Activated naive CD8-positive, alpha-beta T cell treated with anti-CD3 and anti-CD28 coated beads, Interleukin-2, amount 10 ng/mL, durations not matched to agents 7 days and 5 days (primary cell): ENCODE results near the gene ATG10. TPM values are rescaled to one million over a fixed set of nuclear protein-coding genes. Genes with fewer than 3 reads are reported as not detected.

Experiments used
- ATAC-seq: fragments of 150-1000 bp; cut with Tn5 transposase; one replicate; pipeline ENCODE4 v1.10.0; 2021; ENCODE audit warnings: low read depth, moderate library complexity
- POLR2A ChIA-PET: fragments of 350-600 bp; sonication (Branson Sonifier 250); formaldehyde crosslinking; loops from one replicate; lab custom pipeline; 2021; ENCODE audit warnings: antibody characterized with exemption; lab: Charles Lee
- DNase-seq: peaks from one replicate; pipeline ENCODE4 v3.0.0; 2021
- H3K27ac Mint-ChIP-seq: one replicate; pipeline ENCODE4 v1.8.0; 2022; ENCODE audit warnings: mild to moderate bottlenecking, mixed read lengths
- H3K27me3 Mint-ChIP-seq: one replicate; pipeline ENCODE4 v1.8.0; 2022; ENCODE audit warnings: mild to moderate bottlenecking, moderate library complexity, mixed read lengths
- H3K36me3 Mint-ChIP-seq: one replicate; pipeline ENCODE4 v1.8.0; 2021; ENCODE audit warnings: mild to moderate bottlenecking, mixed read lengths
- H3K4me1 Mint-ChIP-seq: one replicate; pipeline ENCODE4 v1.8.0; 2021; ENCODE audit warnings: mixed read lengths
- H3K4me3 Mint-ChIP-seq: one replicate; pipeline ENCODE4 v1.8.0; 2022; ENCODE audit warnings: mild to moderate bottlenecking, moderate library complexity, mixed read lengths
- H3K9me3 Mint-ChIP-seq: one replicate; pipeline ENCODE4 v1.8.0; 2021; ENCODE audit warnings: mixed read lengths
- total RNA-seq, 2 experiments: library from RNA; stranded (reverse); gene quantifications; one replicate each; pipeline ENCODE4 v1.2.3, GENCODE V29; 2021

ATG10 gene
- total RNA-seq, 2 experiments from 2014 or later, result 11.5 to 12.4 TPM

DNA sequence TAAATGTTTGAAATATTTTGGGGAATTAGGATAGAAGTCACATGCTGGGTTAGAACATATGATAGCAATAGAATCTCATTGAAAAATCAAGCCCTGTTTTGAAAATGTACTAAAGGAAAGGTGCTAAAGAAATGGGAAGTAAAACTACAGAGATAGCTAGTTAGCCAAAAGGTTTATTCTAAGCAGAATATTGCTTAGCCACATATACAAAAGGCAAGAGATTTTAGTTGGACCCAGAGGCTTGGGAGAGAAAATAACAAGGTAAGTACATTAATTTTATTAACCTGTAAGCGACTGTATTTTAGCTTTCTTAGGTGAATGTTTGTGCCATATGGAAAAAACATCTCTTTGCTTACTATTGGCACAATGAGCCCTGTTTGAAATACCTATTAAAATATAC is 198.1 kb downstream of the ATG10 start:
- POLR2A ChIA-PET, result no interaction called here
- ATAC-seq (no peak), DNase-seq (no peak)
- H3K27ac Mint-ChIP-seq, result no peak overlapping the region
- H3K27me3 Mint-ChIP-seq, result no peaks in the 10 kb centered on the region
- H3K36me3 Mint-ChIP-seq, result no peaks in the 10 kb centered on the region
- H3K4me1 Mint-ChIP-seq, result peaks cover 8% of the 10 kb centered on the region
- H3K4me3 Mint-ChIP-seq, result no peak overlapping the region
- H3K9me3 Mint-ChIP-seq, result no peaks in the 10 kb centered on the region

DNA sequence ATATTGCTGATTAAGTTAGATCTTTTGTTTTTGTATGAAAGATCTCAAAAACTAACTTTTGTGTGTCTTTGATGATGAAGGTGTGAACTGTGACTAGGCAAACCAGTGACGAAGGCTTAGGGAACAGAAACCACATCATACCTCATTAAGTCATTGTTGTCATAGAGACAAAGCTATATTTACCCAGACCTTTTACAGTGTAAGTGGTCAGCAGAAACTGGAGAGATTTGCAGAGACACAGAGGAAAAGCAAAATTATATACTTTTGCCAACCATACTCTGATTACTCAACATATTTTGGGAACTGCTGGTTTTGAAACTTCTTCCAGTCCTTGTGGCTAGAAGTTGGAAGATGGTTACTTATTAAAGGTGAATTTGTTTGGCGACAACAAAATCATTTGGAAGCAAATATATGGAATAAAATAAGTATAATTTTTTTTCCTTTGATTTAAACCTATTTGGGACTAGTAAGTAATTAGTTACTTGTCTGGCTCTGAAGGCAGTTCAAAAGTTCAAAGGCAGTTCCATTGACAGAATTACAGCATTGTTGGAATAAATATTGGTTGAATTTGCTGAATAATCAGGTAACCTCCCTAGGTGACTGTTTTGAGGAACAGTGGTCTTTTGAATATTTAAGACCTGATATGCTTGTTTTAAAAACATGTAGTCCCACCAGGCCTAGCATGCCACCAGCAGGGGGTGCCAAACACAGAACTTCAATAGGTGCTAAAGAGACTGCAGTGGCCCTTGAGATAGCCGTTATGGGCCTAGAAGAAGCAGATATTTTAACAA is 202.5 kb downstream of the ATG10 start:
- peak; percentile 78 for ATAC-seq
- POLR2A ChIA-PET, result no interaction called here

DNA sequence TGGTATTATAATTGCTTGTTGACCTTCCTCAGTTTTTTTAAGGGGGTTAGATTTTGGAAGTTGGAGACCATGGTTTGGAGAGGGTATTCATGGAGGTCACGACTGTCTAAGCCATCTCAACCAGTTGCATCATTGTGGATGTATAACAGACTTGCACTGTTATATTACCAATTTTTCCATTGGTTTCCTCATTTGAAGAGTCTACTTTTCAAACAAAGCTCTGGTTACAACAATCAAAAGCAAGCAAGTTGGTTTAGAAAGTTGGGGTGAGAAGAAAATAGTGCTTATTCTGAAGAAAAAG is 203.0 kb downstream of the ATG10 start:
- no peaks in the 10 kb centered on the region for H3K27me3 Mint-ChIP-seq
- DNase-seq (no peak), ATAC-seq (no peak)
- H3K4me3 Mint-ChIP-seq, result no peak overlapping the region
- POLR2A ChIA-PET, result no interaction called here
- H3K27ac Mint-ChIP-seq, result no peak overlapping the region
- peaks cover 5% of the 10 kb centered on the region for H3K4me1 Mint-ChIP-seq
- H3K36me3 Mint-ChIP-seq, result peaks cover 3% of the 10 kb centered on the region
- H3K9me3 Mint-ChIP-seq, result no peaks in the 10 kb centered on the region

More for the DNA sequence above, 202.5 kb downstream of the ATG10 start:
- H3K9me3 Mint-ChIP-seq, result no peaks in the 10 kb centered on the region
- H3K27ac Mint-ChIP-seq, result no peak overlapping the region
- H3K4me3 Mint-ChIP-seq, result no peak overlapping the region
- peak; percentile 68 for DNase-seq
- H3K36me3 Mint-ChIP-seq, result no peaks in the 10 kb centered on the region
- peaks cover 5% of the 10 kb centered on the region for H3K4me1 Mint-ChIP-seq
- H3K27me3 Mint-ChIP-seq, result no peaks in the 10 kb centered on the region

DNA sequence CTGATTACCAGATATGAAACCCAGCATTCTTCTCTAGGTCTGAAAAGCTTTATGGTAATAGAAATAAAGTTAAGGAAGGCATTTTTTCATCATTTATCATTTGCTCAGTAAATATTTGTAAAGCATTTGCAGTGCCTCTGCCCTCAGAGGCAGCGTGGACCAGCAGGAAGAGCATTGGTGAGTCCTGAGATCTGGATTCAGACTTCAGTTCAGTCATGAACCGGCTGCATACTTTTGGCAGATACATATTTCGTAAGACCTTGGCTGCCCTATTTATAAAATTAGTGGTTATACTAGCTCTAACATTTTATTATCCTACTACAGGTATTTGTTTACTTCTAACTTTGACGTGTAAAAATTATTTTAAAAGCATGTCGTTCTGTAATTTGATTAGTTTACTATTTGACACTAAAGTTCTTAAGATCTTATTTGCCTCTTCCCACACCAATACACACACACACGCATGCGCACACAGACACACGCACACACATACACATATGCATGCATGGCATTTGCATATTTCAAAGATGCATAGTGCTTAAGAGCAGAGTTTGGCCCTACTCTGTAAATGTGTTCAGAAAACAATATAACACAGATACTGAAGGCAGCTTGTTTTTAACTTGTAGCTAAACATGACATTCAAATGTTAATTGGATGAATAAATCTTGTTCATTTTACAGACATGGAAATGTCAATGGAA is 204.4 kb downstream of the ATG10 start:
- no peak overlapping the region for H3K4me3 Mint-ChIP-seq
- DNase-seq (no peak), ATAC-seq (no peak)
- H3K27ac Mint-ChIP-seq, result no peak overlapping the region
- POLR2A ChIA-PET, result no interaction called here
- H3K4me1 Mint-ChIP-seq, result peaks cover 5% of the 10 kb centered on the region
- peaks cover under 1% of the 10 kb centered on the region for H3K9me3 Mint-ChIP-seq
- no peaks in the 10 kb centered on the region for H3K27me3 Mint-ChIP-seq
- H3K36me3 Mint-ChIP-seq, result peaks cover 13% of the 10 kb centered on the region

DNA sequence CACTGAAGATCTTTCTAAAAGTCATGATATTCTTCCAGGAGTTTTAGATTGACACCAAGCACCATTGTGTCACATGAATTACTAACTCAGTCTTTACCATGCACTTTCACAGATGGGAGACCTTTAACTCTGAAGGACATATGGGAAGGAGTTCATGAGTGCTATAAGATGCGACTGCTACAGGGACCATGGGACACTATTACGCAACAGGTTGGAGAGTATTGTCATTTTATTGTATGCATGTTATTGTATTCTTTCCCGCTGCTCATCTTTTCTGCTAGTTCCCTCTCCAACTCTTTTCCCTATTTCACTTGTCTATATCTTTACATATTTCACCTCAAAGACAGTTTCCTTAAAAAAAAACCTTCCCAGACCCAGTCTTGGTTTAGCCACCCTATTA is 206.6 kb downstream of the ATG10 start:
- Mint-ChIP-seq H3K4me3 (no peak overlapping the region), H3K36me3 (peaks cover 20% of the 10 kb centered on the region), H3K9me3 (peaks cover 2% of the 10 kb centered on the region), H3K4me1 (peaks cover 8% of the 10 kb centered on the region), H3K27me3 (no peaks in the 10 kb centered on the region), H3K27ac (no peak overlapping the region)
- POLR2A ChIA-PET, result no interaction called here
- no peak for ATAC-seq
- no peak for DNase-seq

DNA sequence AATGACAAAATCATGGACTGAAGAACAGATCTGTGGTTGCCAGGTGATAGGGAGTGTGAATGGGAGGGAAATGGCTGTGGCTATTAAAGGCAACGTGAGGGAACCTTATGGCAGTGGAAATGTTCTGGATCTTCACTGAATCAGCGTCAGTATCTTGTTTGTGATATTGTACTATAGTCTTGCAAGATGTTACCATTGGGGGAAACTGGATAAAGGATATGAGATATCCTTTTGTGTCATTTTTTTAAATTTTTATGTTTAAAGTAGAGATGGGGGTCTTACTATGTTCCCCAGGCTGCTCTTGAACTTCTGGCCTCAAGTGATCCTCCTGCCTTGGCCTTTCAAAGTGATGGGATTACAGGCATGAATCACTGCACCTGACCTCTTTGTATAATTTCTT is 210.8 kb downstream of the ATG10 start:
- POLR2A ChIA-PET, result no interaction called here
- H3K4me1 Mint-ChIP-seq, result peaks cover 9% of the 10 kb centered on the region
- peaks cover 23% of the 10 kb centered on the region for H3K36me3 Mint-ChIP-seq
- no peak overlapping the region for H3K27ac Mint-ChIP-seq
- H3K27me3 Mint-ChIP-seq, result no peaks in the 10 kb centered on the region
- no peak for DNase-seq
- ATAC-seq, result no peak
- H3K4me3 Mint-ChIP-seq, result no peak overlapping the region
- peaks cover 2% of the 10 kb centered on the region for H3K9me3 Mint-ChIP-seq

DNA sequence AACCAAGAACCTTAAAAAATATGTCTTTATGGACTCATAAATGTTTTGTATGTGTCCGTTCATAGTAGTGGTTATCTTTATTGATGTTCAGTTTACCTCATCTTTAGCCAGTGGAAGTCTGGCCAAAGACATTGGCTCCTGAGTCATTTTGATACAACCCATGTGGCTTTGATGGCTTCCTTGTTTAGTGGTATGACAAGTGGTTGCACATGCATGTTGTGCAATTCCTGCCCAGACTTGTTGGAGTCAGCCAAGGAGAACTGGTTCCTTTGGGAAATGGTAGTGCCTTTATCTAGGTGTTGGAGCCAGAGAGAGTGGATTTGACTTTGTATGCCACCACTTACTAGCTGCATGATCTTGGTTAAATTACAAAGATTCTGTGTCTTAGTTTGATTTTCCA is 212.0 kb downstream of the ATG10 start:
- DNase-seq, result no peak
- H3K27ac Mint-ChIP-seq, result no peak overlapping the region
- peaks cover 9% of the 10 kb centered on the region for H3K4me1 Mint-ChIP-seq
- ATAC-seq, result no peak
- POLR2A ChIA-PET, result no interaction called here
- H3K4me3 Mint-ChIP-seq, result no peak overlapping the region
- H3K9me3 Mint-ChIP-seq, result peaks cover 2% of the 10 kb centered on the region
- no peaks in the 10 kb centered on the region for H3K27me3 Mint-ChIP-seq
- peaks cover 23% of the 10 kb centered on the region for H3K36me3 Mint-ChIP-seq

DNA sequence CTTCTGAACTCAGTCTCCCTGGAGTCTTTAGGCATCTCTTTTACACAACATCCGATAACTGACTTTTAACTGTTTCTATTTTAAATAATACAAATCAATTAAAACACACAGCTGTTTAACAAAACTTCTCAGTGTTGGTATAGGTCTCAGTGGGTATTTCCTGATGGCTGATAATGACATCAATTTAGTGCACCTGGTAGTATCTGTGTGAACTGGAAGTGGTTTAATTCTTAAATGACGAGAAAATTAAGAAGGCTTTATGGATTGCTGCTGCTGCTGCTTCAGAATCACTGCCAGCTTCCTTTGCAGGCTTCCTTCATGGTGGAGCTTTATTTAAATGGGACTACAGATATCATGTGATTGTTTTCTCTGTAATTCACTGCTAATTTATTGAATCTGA is 214.0 kb downstream of the ATG10 start:
- H3K36me3 Mint-ChIP-seq, result peaks cover 19% of the 10 kb centered on the region
- H3K27me3 Mint-ChIP-seq, result no peaks in the 10 kb centered on the region
- POLR2A ChIA-PET, result no interaction called here
- no peak overlapping the region for H3K4me3 Mint-ChIP-seq
- peaks cover 9% of the 10 kb centered on the region for H3K4me1 Mint-ChIP-seq
- no peak overlapping the region for H3K27ac Mint-ChIP-seq
- H3K9me3 Mint-ChIP-seq, result peaks cover 2% of the 10 kb centered on the region
- DNase-seq, result no peak
- ATAC-seq, result no peak

DNA sequence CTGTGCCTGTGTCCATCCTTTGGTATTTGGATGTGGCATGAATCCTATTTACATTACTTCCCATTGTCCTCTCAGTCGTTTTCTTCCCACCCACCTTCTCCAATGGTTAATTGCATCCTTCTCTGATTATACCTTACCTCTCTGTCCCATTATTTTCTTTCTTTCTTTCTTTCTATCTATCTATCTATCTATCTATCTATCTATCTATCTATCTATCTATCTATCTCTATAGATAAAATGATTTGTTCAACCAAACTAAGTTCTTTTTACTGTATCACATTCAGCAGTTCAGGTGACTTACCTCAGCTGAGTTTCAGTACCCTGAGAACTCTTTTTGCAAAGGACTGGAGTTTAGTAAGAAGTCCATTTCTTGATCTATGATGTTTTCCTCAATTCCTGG is 225.7 kb downstream of the ATG10 start:
- DNase-seq (no peak), ATAC-seq (no peak)
- Mint-ChIP-seq H3K4me3 (no peak overlapping the region), H3K9me3 (no peaks in the 10 kb centered on the region), H3K4me1 (peaks cover 1% of the 10 kb centered on the region), H3K36me3 (no peaks in the 10 kb centered on the region), H3K27me3 (no peaks in the 10 kb centered on the region), H3K27ac (no peak overlapping the region)
- POLR2A ChIA-PET, result no interaction called here

DNA sequence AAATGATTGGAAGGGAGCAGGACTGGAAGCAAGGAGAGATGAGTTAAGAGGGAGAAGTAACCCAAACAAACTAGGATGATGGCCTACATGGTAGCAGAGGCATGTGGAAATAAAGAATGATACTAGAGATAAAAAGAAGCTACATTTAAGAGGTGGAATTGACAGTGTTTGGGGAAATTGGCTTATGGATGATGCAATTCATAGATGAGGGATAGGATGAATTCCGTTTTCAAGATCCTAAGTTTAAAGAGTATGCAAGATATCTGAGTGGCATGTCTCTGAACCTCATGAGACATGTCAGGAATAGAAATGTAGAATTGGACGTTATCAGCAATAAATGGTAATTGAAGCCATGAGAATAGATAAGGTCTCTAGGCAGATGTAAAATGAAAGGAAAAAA is 232.7 kb downstream of the ATG10 start:
- H3K27me3 Mint-ChIP-seq, result no peaks in the 10 kb centered on the region
- no peaks in the 10 kb centered on the region for H3K9me3 Mint-ChIP-seq
- no peaks in the 10 kb centered on the region for H3K36me3 Mint-ChIP-seq
- H3K4me1 Mint-ChIP-seq, result no peaks in the 10 kb centered on the region
- H3K27ac Mint-ChIP-seq, result no peak overlapping the region
- ATAC-seq (no peak), DNase-seq (no peak)
- H3K4me3 Mint-ChIP-seq, result no peak overlapping the region
- POLR2A ChIA-PET, result no interaction called here

DNA sequence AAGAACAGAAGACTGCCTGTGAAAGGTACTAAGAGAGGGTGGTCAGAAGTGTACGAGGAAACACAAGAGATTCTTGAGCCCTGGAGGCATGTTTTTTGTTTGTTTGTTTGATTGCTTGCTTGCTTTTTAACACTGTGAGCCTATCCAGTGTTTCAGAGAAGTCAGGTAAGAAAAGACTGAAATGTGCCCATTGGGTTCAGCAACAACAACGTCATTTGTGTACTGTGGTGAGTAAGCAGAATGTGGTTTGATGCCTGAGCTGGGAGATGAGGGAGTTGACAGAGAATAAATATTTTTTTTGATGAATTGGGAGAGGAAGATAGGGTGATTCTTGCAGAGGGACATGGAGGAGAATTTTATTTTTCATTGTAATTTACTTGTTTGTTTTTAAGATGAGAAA is 233.2 kb downstream of the ATG10 start:
- ATAC-seq (no peak), DNase-seq (no peak)
- no peaks in the 10 kb centered on the region for H3K27me3 Mint-ChIP-seq
- POLR2A ChIA-PET, result no interaction called here
- no peaks in the 10 kb centered on the region for H3K9me3 Mint-ChIP-seq
- H3K4me1 Mint-ChIP-seq, result no peaks in the 10 kb centered on the region
- no peak overlapping the region for H3K27ac Mint-ChIP-seq
- no peaks in the 10 kb centered on the region for H3K36me3 Mint-ChIP-seq
- no peak overlapping the region for H3K4me3 Mint-ChIP-seq

DNA sequence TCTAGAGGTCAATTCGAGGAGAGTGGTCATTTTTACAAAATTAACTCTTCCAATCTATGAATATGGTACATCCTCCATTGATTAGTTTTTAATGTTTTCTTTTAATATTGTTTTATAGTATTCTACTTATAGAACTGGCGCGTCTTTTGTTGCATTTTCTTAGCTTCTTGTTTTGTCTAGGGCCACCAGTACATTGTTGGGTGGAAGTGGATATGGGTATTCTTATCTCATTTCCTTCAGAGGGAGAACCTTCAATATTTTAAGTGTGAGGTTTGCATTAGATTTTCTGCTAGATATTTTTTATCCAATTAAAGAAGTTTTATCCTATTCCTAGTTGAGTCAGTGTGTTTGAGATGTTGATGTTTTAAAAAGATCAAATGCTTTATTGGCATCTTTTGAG is 236.5 kb downstream of the ATG10 start:
- Mint-ChIP-seq H3K4me1 (no peaks in the 10 kb centered on the region), H3K4me3 (no peak overlapping the region), H3K36me3 (no peaks in the 10 kb centered on the region), H3K9me3 (no peaks in the 10 kb centered on the region), H3K27ac (no peak overlapping the region), H3K27me3 (no peaks in the 10 kb centered on the region)
- DNase-seq, result no peak
- ATAC-seq, result no peak
- POLR2A ChIA-PET, result no interaction called here

DNA sequence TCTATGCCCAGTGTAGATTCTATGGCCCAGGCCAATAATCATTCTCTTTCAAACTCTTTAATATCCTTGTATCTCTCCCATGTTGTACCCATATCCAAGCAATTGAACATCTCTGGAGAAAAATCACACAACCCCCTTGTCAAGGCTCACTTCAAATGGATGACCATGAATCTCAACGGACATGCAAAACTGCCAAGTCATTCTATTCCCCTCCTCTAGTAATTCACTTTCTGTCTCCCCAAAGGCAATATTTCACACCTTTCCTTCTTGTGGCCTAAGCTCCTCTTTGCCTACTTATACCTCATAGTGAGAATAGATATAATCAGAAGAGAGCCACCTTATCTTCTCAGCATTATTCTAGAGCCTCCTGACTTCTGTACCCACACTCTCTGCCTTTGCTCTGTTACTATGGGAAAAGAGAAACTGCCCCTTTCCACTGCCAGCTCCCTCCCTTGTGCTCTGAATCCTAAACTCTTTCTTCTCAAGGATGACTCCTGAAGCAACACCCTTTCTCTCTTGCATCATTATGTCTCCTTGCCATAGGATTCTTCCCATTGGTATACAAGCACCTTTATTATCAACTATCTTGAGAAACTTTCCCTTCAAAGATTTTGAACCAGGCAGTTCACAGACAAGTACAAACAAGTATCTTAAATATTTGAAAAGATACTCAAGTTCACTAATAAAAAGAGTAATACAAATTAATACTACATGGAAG is 240.2 kb downstream of the ATG10 start:
- POLR2A ChIA-PET, result no interaction called here
- no peak overlapping the region for H3K27ac Mint-ChIP-seq
- H3K9me3 Mint-ChIP-seq, result no peaks in the 10 kb centered on the region
- ATAC-seq, result no peak
- no peaks in the 10 kb centered on the region for H3K36me3 Mint-ChIP-seq
- H3K4me1 Mint-ChIP-seq, result no peaks in the 10 kb centered on the region
- no peaks in the 10 kb centered on the region for H3K27me3 Mint-ChIP-seq
- no peak for DNase-seq
- H3K4me3 Mint-ChIP-seq, result no peak overlapping the region

DNA sequence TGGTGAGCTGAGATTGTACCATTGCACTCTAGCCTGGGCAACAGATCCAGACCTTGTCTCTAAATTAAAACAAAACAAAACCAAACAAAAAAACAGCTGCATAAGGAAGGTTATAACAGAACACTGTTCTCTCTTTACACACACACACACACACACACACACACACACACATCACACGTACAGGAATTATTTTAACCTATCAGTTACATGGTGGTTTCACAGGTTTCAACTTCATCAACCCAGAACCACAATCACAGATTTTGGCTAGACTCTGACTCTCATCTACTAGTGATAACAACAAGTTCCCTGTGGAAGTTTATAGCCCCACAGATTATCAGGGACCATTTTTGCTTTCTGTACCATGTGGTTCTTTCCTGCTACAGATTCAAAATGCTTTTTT is 246.1 kb downstream of the ATG10 start:
- H3K27ac Mint-ChIP-seq, result no peak overlapping the region

More for the DNA sequence above, 246.1 kb downstream of the ATG10 start:
- no peak overlapping the region for H3K4me3 Mint-ChIP-seq
- H3K36me3 Mint-ChIP-seq, result no peaks in the 10 kb centered on the region
- no peaks in the 10 kb centered on the region for H3K9me3 Mint-ChIP-seq
- no peaks in the 10 kb centered on the region for H3K27me3 Mint-ChIP-seq
- no peak for DNase-seq
- POLR2A ChIA-PET, result interaction anchor here (0.7 kb wide), 1 partner anchor 469 kb away, joined by 3 read pairs; no protein-coding TSS in a partner anchor
- no peak for ATAC-seq
- H3K4me1 Mint-ChIP-seq, result no peaks in the 10 kb centered on the region
